HepG2 (cell line): ENCODE data around the gene JMJD1C. TPM values are rescaled to one million over a fixed set of nuclear protein-coding genes. Genes with fewer than 3 reads are reported as not detected.

Experiments
- ATAC-seq: fragments of 200-7000 bp; cut with Tn5 transposase; 3 replicates; pipeline ENCODE4 v1.9.1; 2020; ENCODE audit warnings: mild to moderate bottlenecking, moderate library complexity
- BruUV-seq: library from RNA; stranded (reverse); fragments of 400-500 nt; replicated peaks from 2 replicates; lab custom pipeline; 2021; lab: Mats Ljungman, UMichigan
- CTCF ChIA-PET: fragments of 300-600 bp; formaldehyde crosslinking; extraction: SDS; loops from one replicate; lab custom pipeline; 2021; ENCODE audit warnings: low total read pairs, inconsistent platforms, low intra/inter-chr PET ratio; lab: Yijun Ruan, JAX
- POLR2A ChIA-PET: fragments of 350-600 bp; sonication (Branson Sonifier 250); formaldehyde crosslinking; loops from one replicate; lab custom pipeline; 2020; ENCODE audit warnings: antibody characterized with exemption, inconsistent platforms; lab: Yijun Ruan, JAX
- DNase-seq: peaks from one replicate; pipeline ENCODE4 v3.0.0-alpha.2; 2015; ENCODE audit warnings: low spot score
- FAIRE-seq: peaks from 3 replicates; lab custom pipeline; 2011; peaks lifted over from hg19 to GRCh38; lab: Jason Lieb, UNC
- H2AFZ ChIP-seq: one replicate; pipeline ENCODE4 v1.6.1; 2011; ENCODE audit warnings: low read length, inconsistent platforms
- H3K27ac ChIP-seq: fragments of 300-600 bp; 3 replicates; pipeline ENCODE4 v1.8.0; 2011; ENCODE audit warnings: mixed run types, mild to moderate bottlenecking, mixed read lengths, low read length, inconsistent platforms; ENCODE audit not compliant: insufficient read depth; ENCODE audit errors: extremely low read length
- H3K27me3 ChIP-seq, 2 experiments: fragments of 200-600 bp in 1 of 2; 2 replicates in 1 of 2; 3 replicates in 1 of 2; pipeline versions ENCODE4 v1.6.0 to v1.8.0; 2011; ENCODE audit warnings: low read length in 2 of 2, mild to moderate bottlenecking in 2 of 2, moderate library complexity in 2 of 2, inconsistent platforms in 1 of 2; ENCODE audit not compliant: insufficient read depth in 2 of 2, control insufficient read depth in 1 of 2
- H3K36me3 ChIP-seq, 2 experiments: fragments of 200-600 bp in 1 of 2; replicated peaks in 1 of 2; 2 replicates in 1 of 2; 3 replicates in 1 of 2; pipeline versions ENCODE4 v1.5.1 to v1.8.0; 2011; ENCODE audit warnings: low read length in 2 of 2, inconsistent platforms in 1 of 2; ENCODE audit not compliant: insufficient read depth in 2 of 2, control insufficient read depth in 1 of 2
- H3K4me1 ChIP-seq: 2 replicates; pipeline ENCODE4 v1.5.1; 2012; ENCODE audit warnings: low read length, inconsistent platforms; ENCODE audit not compliant: insufficient read depth
- H3K4me2 ChIP-seq: 2 replicates; pipeline ENCODE4 v1.6.0; 2011; ENCODE audit warnings: low read depth, low read length, inconsistent platforms
- H3K4me3 ChIP-seq, 3 experiments: fragments of 200-600 bp in 1 of 3; sonication (generic), shearing (Covaris generic) in 1 of 3; replicated peaks in 1 of 3; 2 replicates each; pipeline ENCODE4 v1.5.1; 2011 to 2016; ENCODE audit warnings: low read length in 3 of 3, inconsistent platforms in 2 of 3, low read depth in 2 of 3, mild to moderate bottlenecking in 2 of 3, control low read depth in 1 of 3, mixed read lengths in 1 of 3; ENCODE audit not compliant: insufficient read depth in 1 of 3
- H3K79me2 ChIP-seq: one replicate; pipeline ENCODE4 v1.6.1; 2011; ENCODE audit warnings: low read length, inconsistent platforms; ENCODE audit not compliant: insufficient read depth
- H3K9ac ChIP-seq: 2 replicates; pipeline ENCODE4 v1.6.0; 2011; ENCODE audit warnings: mild to moderate bottlenecking, low read depth, low read length, inconsistent platforms; ENCODE audit not compliant: insufficient read depth
- H3K9me3 ChIP-seq: 2 replicates; pipeline ENCODE4 v1.5.1; 2012; ENCODE audit warnings: mild to moderate bottlenecking, low read length
- H4K20me1 ChIP-seq: 2 replicates; pipeline ENCODE4 v1.6.0; 2011; ENCODE audit warnings: inconsistent platforms, mild to moderate bottlenecking, low read length, moderate library complexity; ENCODE audit not compliant: insufficient read depth
- FOXA3 ChIP-seq: IDR thresholded peaks from 2 replicates; pipeline ENCODE4 v1.6.1; 2016; ENCODE audit warnings: missing genetic modification reagents, missing compliant biosample characterization
- ZNF24 ChIP-seq: fragments of 450-650 bp; IDR thresholded peaks from 2 replicates; pipeline ENCODE4 v1.6.1; 2017; ENCODE audit warnings: antibody characterized with exemption, mild to moderate bottlenecking
- ZSCAN22 ChIP-seq: sonication (generic); formaldehyde crosslinking; IDR thresholded peaks from 2 replicates; pipeline ENCODE4 v1.4.0; 2020; ENCODE audit warnings: mild to moderate bottlenecking, missing genetic modification reagents
- WGBS: methylation state at CpG from one replicate; pipeline ENCODE4 v1.1.6; 2017; ENCODE audit warnings: low lambda C conversion rate; 5-methylcytosine and 5-hydroxymethylcytosine counted together
- in situ Hi-C: cut with HindIII; loops from 2 replicates; pipeline ENCODE4 v1.10.0; 2017; ENCODE audit warnings: low pct_unique_long_range_greater_than_20kb; ENCODE audit not compliant: extremely low pct_ligation_motif_present
- intact Hi-C: fragments of 100-400 bp; cut with micrococcal nuclease; formaldehyde crosslinking; loops from one replicate; pipeline ENCODE4 v1.10.0; 2022; ENCODE audit not compliant: unreplicated experiment
- polyA plus RNA-seq, 8 experiments: library from polyadenylated mRNA; depleted of rRNA in 3 of 8; stranded (reverse) in 7 of 8; unstranded in 1 of 8; fragments of >200 nt; fragmentation: Illumina TruSeq in 4 of 8; extraction: Trizol in 4 of 8; gene quantifications; 2 replicates each; pipeline versions ENCODE4 v1.2.1 to v1.2.3, GENCODE V29; 2011 to 2016; ENCODE audit warnings: low read depth in 4 of 8, missing spikeins in 1 of 8, mixed read lengths in 1 of 8; ENCODE audit not compliant: insufficient read depth in 1 of 8
- total RNA-seq, 5 experiments: library from RNA; depleted of rRNA; stranded (reverse); fragments of >200 nt; fragmentation: Illumina TruSeq; extraction: Trizol; gene quantifications; 2 replicates each; pipeline ENCODE4 v1.2.3, GENCODE V29; 2016; ENCODE audit warnings: low read depth in 1 of 5
- TF ChIP-seq, protein P1 (sequence below): sonication (generic); formaldehyde crosslinking; IDR thresholded peaks from 2 replicates; pipeline ENCODE4 v1.5.1; 2020; ENCODE audit warnings: mild to moderate bottlenecking, missing genetic modification reagents, moderate library complexity
- TF ChIP-seq, protein P2 (sequence below): sonication (generic); formaldehyde crosslinking; IDR thresholded peaks from 2 replicates; pipeline ENCODE4 v1.5.0; 2020; ENCODE audit warnings: missing genetic modification reagents
- TF ChIP-seq, protein P3 (sequence below): sonication (generic); formaldehyde crosslinking; IDR thresholded peaks from 2 replicates; pipeline ENCODE4 v1.5.1; 2020; ENCODE audit warnings: mild to moderate bottlenecking, missing genetic modification reagents, moderate library complexity
- TF ChIP-seq, protein P4 (sequence below): sonication (generic); formaldehyde crosslinking; IDR thresholded peaks from 2 replicates; pipeline ENCODE4 v1.8.0; 2022; ENCODE audit warnings: missing genetic modification reagents, mild to moderate bottlenecking, moderate library complexity, borderline replicate concordance
- TF ChIP-seq, protein P5 (sequence below): sonication (generic); formaldehyde crosslinking; IDR thresholded peaks from 2 replicates; pipeline ENCODE4 v1.4.0; 2020; ENCODE audit warnings: missing genetic modification reagents, borderline replicate concordance

The JMJD1C gene
- total and polyA plus RNA-seq, 2 of the 13 experiments (the other 11 are each of a cell fraction or from before 2014, with no cell fraction given) = 42.3 to 42.7 TPM

DNA sequence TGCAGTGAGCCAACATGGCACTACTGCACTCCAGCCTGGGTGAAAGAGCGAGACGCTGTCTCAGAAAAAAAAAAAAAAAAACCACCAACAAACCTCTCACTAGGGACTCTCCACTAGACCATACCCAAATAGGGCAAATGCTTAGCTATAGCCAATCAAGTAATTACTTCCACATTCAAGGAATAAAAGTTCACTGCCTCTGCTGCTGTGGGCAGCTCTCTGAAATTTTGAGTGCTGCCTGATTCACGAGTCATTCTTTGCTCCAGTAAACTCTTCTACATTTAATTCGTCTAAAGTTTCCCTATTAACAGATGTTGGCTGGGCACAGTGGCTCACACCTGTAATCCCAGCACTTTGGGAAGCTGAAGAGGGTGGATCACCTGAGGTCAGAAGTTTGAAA, 337.3 kb downstream of the JMJD1C start (continued):
- TF ChIP-seq, protein P1, sequence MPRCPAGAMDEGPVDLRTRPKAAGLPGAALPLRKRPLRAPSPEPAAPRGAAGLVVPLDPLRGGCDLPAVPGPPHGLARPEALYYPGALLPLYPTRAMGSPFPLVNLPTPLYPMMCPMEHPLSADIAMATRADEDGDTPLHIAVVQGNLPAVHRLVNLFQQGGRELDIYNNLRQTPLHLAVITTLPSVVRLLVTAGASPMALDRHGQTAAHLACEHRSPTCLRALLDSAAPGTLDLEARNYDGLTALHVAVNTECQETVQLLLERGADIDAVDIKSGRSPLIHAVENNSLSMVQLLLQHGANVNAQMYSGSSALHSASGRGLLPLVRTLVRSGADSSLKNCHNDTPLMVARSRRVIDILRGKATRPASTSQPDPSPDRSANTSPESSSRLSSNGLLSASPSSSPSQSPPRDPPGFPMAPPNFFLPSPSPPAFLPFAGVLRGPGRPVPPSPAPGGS = no peak
- TF ChIP-seq ZNF24 = no peak
- TF ChIP-seq, protein P2, sequence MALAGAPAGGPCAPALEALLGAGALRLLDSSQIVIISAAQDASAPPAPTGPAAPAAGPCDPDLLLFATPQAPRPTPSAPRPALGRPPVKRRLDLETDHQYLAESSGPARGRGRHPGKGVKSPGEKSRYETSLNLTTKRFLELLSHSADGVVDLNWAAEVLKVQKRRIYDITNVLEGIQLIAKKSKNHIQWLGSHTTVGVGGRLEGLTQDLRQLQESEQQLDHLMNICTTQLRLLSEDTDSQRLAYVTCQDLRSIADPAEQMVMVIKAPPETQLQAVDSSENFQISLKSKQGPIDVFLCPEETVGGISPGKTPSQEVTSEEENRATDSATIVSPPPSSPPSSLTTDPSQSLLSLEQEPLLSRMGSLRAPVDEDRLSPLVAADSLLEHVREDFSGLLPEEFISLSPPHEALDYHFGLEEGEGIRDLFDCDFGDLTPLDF (CRISPR knock-in tag) = no peak

DNA sequence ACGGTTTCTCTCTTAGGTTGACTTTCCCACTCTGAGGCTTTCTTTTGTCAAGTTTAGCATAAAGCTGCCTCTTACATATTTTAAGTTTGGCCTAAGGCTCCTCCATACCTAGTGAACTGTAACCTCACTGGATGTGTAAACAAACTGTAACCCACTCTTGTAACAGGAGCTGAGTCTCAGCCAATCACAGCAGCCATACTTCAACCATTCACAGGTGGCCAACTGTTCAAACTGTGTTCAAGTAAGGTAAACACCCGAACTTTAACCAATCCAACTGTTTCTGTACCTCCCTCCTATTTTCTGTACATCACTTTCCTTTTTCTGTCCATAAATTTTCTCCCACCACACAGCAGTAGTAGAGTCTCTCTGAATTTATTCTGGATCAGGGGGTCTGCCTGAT, 340.3 kb downstream of the JMJD1C start:
- WGBS = 40% methylated on average over 2 of the region's 2 CpGs
- Histone ChIP-seq H3K4me2 (no peak overlapping the region), H3K27me3 (no peaks in the 10 kb centered on the region), H3K79me2 (no peaks in the 10 kb centered on the region), H3K9me3 (no peaks in the 10 kb centered on the region), H2AFZ (peak overlapping the region; percentile 44), H3K27ac (no peak overlapping the region), H3K36me3 (no peaks in the 10 kb centered on the region), H3K4me3 (no peak overlapping the region), H3K4me1 (no peaks in the 10 kb centered on the region), H3K9ac (no peak overlapping the region), H4K20me1 (no peaks in the 10 kb centered on the region)
- no TSS peak for BruUV-seq
- FAIRE-seq (no peak), ATAC-seq (no peak), DNase-seq (no peak)
- CTCF ChIA-PET = no interaction called here
- intact Hi-C loops (no loop called here), in situ Hi-C loops (no loop called here)
- POLR2A ChIA-PET = no interaction called here
- TF ChIP-seq FOXA3 (CRISPR knock-in tag) = 0 out of 2 replicates have a peak, but pooled peaks have one; percentile 25
- TF ChIP-seq, protein P3, sequence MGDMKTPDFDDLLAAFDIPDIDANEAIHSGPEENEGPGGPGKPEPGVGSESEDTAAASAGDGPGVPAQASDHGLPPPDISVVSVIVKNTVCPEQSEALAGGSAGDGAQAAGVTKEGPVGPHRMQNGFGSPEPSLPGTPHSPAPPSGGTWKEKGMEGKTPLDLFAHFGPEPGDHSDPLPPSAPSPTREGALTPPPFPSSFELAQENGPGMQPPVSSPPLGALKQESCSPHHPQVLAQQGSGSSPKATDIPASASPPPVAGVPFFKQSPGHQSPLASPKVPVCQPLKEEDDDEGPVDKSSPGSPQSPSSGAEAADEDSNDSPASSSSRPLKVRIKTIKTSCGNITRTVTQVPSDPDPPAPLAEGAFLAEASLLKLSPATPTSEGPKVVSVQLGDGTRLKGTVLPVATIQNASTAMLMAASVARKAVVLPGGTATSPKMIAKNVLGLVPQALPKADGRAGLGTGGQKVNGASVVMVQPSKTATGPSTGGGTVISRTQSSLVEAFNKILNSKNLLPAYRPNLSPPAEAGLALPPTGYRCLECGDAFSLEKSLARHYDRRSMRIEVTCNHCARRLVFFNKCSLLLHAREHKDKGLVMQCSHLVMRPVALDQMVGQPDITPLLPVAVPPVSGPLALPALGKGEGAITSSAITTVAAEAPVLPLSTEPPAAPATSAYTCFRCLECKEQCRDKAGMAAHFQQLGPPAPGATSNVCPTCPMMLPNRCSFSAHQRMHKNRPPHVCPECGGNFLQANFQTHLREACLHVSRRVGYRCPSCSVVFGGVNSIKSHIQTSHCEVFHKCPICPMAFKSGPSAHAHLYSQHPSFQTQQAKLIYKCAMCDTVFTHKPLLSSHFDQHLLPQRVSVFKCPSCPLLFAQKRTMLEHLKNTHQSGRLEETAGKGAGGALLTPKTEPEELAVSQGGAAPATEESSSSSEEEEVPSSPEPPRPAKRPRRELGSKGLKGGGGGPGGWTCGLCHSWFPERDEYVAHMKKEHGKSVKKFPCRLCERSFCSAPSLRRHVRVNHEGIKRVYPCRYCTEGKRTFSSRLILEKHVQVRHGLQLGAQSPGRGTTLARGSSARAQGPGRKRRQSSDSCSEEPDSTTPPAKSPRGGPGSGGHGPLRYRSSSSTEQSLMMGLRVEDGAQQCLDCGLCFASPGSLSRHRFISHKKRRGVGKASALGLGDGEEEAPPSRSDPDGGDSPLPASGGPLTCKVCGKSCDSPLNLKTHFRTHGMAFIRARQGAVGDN = no peak
- TF ChIP-seq, protein P4, sequence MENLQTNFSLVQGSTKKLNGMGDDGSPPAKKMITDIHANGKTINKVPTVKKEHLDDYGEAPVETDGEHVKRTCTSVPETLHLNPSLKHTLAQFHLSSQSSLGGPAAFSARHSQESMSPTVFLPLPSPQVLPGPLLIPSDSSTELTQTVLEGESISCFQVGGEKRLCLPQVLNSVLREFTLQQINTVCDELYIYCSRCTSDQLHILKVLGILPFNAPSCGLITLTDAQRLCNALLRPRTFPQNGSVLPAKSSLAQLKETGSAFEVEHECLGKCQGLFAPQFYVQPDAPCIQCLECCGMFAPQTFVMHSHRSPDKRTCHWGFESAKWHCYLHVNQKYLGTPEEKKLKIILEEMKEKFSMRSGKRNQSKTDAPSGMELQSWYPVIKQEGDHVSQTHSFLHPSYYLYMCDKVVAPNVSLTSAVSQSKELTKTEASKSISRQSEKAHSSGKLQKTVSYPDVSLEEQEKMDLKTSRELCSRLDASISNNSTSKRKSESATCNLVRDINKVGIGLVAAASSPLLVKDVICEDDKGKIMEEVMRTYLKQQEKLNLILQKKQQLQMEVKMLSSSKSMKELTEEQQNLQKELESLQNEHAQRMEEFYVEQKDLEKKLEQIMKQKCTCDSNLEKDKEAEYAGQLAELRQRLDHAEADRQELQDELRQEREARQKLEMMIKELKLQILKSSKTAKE (CRISPR knock-in tag) = no peak
- TF ChIP-seq, protein P5, sequence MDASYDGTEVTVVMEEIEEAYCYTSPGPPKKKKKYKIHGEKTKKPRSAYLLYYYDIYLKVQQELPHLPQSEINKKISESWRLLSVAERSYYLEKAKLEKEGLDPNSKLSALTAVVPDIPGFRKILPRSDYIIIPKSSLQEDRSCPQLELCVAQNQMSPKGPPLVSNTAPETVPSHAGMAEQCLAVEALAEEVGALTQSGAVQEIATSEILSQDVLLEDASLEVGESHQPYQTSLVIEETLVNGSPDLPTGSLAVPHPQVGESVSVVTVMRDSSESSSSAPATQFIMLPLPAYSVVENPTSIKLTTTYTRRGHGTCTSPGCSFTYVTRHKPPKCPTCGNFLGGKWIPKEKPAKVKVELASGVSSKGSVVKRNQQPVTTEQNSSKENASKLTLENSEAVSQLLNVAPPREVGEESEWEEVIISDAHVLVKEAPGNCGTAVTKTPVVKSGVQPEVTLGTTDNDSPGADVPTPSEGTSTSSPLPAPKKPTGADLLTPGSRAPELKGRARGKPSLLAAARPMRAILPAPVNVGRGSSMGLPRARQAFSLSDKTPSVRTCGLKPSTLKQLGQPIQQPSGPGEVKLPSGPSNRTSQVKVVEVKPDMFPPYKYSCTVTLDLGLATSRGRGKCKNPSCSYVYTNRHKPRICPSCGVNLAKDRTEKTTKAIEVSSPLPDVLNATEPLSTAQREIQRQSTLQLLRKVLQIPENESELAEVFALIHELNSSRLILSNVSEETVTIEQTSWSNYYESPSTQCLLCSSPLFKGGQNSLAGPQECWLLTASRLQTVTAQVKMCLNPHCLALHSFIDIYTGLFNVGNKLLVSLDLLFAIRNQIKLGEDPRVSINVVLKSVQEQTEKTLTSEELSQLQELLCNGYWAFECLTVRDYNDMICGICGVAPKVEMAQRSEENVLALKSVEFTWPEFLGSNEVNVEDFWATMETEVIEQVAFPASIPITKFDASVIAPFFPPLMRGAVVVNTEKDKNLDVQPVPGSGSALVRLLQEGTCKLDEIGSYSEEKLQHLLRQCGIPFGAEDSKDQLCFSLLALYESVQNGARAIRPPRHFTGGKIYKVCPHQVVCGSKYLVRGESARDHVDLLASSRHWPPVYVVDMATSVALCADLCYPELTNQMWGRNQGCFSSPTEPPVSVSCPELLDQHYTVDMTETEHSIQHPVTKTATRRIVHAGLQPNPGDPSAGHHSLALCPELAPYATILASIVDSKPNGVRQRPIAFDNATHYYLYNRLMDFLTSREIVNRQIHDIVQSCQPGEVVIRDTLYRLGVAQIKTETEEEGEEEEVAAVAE (CRISPR knock-in tag) = 0 out of 2 replicates have a peak, but pooled peaks have one; percentile 47
- TF ChIP-seq ZSCAN22 (CRISPR knock-in tag) = no peak
